Activated CD8-positive, alpha-beta memory T cell treated with anti-CD3 and anti-CD28 coated beads for 4 hours (primary cell): ENCODE measurements around the gene BSPH1.
"Not testable (repeated sequence)": the region's sequence is repeated elsewhere in the genome, so short reads cannot be mapped to it uniquely, and the experiment has no call there.

Source experiments
- DNase-seq, 2 donors: peaks; one replicate each; pipeline ENCODE4 v3.0.0-alpha.2; 2020; ENCODE audit warnings: low read depth in 2 of 2

Gene BSPH1, protein sequence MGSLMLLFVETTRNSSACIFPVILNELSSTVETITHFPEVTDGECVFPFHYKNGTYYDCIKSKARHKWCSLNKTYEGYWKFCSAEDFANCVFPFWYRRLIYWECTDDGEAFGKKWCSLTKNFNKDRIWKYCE

DNA sequence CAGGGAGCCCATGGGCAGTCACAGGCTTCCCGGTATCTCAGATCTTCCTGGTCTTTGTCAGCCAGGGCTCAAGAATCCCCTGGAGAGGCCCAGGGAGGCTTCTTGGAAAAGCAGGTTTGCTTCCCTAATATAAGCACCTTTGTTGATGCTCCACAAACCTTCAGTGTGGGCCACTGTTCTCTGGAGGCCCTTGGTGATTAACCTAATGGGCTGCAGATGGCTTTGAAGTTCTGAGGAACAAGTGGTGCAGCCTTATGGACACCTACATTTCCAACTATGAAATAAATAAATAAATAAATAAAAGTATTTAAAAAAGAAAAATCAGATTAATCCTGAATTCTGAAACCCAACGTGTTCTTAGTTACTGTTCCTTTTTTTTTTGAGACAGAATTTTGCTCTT lies at the start of gene BSPH1:
BSPH1 (minus strand) TSS at position 101 of the 400 bp plus-strand sequence; CDS start at position 12, 89 bp downstream.
- DNase-seq, result no peak

DNA sequence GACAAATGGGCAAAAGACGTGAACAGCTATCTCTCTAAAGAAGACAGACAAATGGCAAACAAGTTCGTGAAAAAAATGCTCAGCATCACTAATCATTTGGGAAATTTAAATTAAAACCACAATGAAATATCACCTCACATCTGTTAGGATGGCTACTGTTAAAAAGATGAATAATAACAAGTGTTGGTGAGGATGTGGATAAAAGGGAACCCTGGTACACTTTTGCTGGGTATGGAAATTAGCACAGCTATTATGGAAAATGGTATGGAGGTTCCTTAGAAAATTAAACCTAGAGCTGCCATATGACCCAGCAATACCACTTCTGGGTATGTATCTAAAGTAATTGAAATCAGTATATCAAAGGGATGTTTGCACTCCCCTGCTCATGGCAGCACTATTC lies 44.8 kb upstream of the BSPH1 start:
- no peak for DNase-seq

DNA sequence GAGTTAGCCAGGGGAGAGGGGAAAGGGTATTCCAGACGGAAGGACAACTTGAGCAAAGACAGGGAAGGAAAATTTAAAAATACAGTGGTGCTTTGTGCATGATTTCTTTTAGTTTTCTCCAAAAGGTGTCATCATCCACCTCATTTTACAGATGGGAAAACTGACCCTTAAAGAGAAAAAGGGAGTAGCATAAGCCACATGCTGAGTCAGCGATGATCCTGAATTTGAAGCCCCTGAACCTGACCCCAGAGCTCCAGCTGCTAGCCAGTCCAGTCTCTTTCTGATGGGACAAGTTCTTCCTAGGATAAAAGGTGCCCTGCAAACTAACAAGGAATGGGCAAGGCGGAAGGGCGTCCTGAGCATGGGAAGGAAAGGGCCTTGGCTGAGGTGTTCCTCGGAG lies 41.6 kb upstream of the BSPH1 start:
- DNase-seq, result no peak

DNA sequence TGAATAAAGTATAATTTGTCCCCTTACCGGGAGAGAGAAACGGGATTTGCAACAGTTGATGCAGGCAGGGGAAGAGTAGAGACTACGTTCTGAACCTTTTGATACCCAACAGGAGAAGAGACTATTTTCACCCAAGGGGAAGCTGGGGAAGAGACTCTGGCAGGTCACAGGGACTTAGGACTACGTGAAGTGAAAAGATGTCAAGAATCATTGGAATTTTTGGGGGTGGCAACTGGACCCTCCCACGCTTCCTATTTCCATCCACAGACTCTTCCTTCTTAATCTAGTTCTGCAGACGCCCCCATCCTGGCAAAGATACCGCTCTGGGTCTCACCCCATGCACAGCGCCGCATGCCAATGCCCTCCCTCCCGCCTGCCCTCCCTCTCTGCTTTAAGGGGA lies 38.1 kb upstream of the BSPH1 start:
- no peak for DNase-seq

DNA sequence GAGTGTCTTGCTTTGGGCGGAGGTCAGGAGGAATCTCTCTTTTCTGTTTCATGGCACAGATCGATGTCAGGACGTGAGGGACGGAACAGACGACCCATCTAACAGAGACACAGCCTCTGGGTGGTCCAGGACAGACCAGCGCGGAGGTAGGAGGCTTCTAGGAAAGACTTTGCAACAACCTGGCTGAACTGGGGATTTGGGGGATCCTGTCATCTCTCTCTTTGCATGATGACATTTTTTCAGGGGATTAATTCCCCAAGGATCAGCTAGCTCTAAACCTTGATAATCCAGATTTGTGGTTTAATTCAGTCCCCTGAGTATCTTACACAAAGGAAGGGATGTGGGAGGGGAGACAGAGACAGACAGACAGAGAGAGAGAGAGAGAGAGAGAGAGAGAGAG lies 37.5 kb upstream of the BSPH1 start:
- DNase-seq, result no peak

DNA sequence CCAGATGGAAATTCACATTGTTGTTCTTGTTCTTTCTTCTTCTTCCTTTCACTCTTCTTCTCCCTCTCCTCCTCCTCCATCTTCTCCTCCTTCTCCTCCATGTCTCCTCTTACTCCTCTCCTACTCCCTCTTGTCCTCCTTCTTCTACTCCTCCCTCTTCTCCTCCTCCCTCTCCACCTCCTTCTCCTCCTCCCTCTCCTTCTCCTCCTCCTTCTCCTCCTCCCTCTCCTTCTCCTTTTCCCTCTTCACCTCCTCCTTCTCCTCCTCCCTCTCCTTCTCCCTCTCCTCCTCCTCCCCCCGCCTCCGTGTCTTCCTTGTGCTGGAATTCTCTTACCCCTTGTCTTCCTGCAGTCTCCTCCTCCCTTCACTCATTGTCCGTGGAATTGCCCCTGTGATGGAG lies 33.5 kb upstream of the BSPH1 start:
- DNase-seq, result no peak

DNA sequence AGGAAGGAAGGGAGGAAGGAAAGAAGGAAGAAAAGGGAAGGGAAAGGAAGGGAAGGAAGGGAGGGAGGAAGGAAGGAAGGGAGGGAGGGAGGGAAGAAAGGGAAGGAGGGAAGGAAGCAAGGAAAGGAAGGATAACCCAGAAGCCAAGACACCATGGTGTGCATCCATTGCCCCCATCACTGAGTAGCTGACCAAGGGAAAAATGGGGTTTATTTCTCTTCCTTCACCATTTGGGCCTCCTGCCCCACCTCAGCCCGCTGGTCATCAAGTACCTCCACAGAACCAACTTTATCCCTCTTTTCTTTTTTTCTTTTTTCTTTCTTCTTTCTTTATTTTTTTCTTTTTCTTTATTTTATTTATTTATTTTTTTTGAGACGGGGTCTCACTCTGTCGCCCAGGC lies 31.5 kb upstream of the BSPH1 start:
- DNase-seq, result no peak

DNA sequence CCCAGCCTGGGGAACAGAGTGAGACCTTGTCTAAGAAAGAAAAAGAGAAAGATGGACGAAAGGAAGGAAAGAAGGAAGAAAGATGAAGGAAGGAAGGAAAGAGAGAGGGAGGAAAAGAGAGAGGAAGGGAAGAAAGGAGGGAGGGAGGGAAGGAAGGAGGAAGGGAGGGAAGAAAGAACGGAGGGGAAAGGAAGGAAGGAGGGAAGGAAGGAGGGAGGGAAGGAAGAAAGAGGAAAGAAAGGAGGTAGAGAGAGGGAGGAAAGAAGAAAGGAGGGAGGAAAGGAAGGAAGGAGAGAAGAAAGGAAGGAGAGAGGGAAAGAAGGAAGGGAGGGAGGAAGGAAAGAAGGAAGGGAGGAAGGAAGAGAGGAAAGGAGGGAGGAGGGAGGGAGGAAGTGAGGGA lies 31.0 kb upstream of the BSPH1 start:
- DNase-seq, result no peak

DNA sequence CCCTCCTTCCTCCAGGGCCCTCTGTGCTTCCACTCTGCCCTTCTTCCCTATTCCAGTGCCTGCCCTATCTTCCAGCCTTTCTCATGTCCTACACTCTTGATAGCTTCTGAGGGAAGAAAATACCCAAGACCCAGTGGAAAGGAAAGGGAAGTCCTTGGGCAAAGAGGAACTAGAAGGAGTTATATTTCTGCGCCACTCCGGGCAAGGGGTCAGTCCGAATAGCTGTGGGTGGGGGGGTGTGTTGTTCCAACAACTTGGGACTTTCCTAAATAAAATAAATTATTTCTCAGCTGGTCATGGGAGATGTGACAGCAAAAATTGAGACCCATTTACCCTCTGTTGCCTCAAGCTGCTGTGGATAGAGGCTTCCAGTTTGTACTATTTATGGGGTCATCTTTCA lies 28.7 kb upstream of the BSPH1 start:
- DNase-seq, result no peak

DNA sequence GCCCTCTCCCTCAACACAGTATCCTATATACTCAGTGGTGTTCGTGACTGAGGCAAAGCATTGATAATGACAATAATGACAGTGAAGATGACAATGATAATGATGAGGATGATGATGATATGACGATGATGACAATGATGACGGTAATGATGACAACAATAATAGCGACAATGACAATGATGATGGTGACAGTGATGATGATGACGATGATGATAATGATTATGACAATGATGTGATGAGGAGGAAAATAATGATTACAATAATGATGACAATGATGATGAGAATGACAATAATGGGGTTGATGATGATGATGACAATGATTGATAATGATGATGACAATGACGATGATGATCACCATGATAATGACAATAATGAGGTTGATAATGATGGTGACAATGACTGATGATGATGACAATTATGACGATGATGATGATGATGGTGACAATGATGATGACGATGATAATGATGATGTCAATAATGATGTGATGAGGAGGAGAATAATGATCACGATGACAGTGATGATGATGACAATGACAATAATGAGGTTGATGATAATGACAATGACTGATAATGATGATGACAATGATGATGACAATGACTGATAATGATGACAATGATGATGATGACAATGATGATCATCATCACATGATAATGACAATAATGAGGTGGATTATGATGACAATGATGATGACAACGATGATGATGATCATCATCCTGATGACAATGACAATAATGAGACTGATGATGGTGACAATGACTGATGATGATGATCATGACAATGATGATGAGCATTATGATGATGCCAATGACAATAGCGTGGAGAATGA lies 19.2 kb upstream of the BSPH1 start:
- DNase-seq, result no peak

DNA sequence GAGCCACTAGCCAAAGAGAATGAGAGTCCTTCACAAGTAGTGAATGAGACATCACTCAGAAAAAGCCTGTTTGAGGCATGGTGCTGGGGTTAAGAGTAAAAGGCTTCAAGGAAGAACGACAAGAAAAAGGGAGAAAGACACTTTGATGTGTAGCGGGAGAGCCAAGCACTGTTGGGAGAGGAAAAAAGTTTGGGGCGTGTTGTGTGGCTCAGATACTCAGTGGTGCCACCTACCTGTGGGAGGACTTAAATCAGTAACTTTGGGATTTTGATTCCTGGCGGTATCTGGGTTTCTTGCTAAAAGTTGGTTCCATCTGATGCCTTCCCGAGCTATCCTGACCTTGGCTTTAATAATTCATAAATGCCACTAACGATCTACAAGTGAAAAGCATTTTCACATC lies 14.8 kb upstream of the BSPH1 start:
- DNase-seq, result no peak

DNA sequence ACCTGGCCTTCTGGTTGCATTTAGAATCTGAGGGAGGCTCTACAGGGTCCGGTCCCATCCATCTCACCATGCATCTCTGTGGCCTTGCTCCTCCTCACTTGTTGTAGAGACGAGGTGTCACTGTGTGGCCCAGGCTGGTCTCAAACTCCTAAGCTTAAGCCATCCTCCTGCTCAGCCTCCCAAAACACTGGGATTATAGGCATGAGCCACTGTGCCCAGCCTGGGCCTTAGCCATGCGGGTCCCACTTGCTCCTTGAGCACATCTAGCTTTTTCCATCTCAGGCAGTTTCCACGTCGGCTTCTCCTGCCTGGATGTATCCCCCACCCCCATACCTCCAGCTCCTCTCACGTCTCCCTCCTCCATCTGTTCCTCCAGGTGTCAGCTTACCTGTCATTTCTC lies 12.3 kb upstream of the BSPH1 start:
- DNase-seq, result no peak

DNA sequence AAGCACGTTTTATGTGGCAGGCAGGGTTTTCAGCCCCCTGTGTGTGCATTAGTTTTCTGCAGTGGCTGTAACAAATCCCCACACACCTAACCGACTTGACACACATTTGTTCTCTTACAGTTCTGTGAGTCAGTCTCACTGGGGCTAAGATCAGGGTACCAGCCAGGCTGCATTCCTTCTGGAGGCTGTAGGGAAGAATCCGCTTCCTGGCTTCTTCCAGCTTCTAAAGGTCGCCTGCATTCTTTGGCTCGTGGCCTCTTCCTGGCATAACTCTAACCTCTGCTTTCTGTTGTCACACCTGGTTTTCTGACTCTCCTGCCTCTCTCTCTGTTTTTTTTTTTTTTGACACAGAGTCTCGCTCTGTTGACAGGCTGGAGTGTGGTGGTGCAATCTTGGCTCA lies 8.9 kb upstream of the BSPH1 start:
- DNase-seq, result no peak

DNA sequence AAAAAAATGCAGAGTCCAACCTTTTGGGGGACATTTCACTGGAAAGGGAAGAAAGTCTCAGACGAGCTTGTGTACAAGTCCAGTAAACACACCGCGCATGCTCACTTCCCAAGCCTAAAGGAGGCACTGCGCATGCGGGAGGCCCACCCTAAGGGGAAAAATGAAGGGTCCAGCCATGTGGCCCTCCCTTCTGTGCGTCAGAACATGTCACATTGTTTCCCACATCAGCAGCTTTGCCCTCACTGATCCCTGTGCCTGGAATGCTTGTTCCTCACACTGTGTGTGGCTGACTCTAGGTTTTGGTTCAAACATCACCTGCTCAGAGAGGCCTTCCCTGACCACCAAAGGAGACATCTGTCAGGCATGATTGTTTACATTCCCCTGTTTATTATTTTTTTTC lies 6.8 kb upstream of the BSPH1 start:
- DNase-seq, result no peak

DNA sequence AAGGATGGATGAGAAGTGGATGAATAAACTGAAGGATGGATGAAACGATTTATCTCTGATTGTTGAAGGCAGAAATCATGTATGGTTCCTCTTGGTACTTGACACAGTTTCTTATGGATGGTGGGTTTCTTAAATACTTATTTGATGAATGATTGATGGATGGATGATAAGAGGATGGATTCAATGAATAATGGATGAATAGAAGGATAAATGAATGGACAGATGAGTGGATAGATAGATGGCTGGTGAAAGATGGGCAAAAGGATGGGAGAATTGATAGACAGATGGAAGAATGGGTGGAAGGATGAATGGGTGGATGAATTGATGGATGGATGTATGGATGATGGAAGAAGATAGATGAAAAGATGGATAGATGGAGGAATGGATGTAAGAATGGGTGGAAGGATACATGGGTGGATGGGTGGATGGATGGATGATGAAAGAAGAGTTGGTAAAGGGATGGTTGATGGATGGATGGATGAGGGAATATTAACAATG lies 4.3 kb upstream of the BSPH1 start:
- DNase-seq, result no peak

DNA sequence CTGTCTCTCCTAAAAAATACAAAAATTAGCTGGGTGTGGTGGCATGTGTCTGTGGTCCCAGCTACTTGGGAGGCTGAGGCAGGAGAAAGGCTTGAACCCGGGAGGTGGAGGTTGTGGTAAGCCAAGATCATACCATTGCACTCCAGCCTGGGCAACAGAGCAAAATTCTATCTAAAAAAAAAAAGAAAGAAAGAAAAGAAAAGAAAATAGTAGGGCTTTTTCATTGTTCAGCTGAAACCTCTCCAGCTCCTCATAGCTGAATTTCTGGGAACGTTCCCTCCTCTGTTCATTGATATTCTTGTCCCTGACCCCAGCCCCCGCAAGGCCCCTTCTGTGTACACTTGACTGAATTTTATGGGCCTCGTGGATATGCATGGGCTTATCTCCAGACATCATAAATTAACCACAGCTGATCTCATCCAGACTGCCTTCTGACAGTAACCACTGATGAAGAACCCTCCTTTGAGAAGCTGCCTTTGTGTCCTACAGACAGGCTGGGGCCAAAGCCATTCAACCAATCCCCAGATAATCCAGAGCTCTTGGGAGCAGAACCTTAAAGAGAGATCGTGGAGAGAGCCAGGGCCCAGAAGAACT lies 2.3 kb upstream of the BSPH1 start, which contains the start of gene ELSPBP1:
ELSPBP1 (plus strand) TSS at position 424 of the 594 bp plus-strand sequence. CDS start 14,036 bp downstream, outside the sequence.
- no peak for DNase-seq

DNA sequence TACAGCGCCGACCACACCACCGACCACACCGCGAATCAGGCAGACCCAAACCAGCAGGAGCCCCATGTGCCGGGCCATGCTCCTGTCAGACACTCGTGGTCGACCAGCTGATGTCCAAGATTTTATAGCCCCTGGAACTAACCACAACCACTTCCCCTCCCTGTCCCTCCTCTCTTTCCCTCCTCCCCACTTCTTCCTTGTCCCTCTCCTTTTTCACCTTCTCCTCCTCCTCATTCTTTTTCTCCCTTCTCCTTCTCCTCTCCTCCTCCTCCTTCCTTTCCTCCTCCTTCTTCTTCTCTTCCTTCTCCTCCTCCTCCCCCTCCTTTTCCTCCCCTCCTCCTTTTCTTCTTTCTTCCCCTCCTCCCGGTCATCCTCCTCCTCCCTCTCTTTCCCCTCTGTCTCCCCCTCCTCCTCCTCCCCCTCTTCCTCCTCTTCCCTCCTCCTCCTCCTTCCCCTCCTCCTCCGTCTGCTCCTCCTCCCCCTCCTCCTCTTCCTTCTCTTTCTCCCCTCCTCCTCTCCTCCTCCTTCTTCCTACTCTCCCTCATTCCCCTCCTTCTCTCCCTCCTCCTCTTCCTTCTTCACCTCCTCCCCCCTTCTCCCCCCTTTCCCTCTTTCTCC lies 670 bp downstream of the BSPH1 start:
- DNase-seq, result no peak

DNA sequence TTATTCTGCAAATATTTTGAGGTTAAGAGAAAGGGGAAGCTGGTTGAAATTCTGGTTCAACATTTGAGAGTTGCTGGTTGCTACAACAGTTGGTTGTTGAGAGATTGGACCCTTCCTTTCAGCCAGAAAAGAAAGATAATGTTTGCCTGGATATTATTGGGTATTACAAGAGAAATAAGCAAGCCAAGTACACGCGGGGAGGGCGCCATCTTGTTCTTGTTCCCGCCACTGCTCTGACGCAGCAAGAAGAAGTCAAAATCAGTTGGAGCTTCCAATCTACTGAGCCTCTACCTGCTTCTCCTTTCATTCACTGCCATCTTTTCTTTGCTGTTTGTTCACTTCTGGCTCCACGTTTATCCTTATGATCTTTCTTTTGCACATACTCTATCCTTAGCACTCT lies 18.4 kb downstream of the BSPH1 start:
- DNase-seq, result no peak

DNA sequence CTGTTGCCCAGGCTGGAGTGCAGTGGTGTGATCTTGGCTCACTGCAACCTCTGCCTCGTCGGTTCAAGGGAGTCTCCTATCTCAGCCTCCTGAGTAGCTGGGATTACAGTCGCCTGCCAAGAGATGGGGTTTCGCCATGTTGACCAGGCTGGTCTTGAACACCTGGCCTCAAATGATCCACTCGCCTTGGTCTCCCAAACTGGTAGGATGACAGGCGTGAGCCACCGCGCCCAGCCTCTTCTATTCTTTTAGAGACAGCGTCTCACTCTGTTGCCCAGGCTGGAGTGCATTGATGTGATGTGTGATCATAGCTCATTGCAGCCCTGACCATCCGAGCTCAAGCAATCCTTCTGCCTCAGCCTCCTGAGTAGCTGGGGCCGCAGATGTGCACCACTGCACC lies 36.0 kb downstream of the BSPH1 start:
- DNase-seq, result peak in 1 of 2 donors; percentile 2

DNA sequence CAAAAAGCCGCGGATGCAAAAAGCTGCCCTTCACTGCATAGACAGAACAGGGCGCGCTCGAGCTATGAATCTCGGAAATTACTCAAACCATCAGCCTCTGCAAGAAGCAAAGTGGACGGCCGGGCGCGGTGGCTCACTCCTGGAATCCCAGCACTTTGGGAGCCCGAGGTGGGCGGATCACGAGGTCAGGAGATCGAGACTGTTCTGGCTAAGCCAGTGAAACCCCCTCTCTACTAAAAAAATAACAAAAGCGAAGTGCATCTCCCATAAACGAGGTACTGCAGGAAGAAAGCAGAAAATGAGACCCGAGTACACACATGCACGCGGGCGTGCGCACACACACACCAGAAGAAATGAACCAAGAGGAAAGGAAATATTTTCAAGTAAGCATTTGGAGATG lies 39.8 kb downstream of the BSPH1 start:
- not testable (repeated sequence) for DNase-seq

DNA sequence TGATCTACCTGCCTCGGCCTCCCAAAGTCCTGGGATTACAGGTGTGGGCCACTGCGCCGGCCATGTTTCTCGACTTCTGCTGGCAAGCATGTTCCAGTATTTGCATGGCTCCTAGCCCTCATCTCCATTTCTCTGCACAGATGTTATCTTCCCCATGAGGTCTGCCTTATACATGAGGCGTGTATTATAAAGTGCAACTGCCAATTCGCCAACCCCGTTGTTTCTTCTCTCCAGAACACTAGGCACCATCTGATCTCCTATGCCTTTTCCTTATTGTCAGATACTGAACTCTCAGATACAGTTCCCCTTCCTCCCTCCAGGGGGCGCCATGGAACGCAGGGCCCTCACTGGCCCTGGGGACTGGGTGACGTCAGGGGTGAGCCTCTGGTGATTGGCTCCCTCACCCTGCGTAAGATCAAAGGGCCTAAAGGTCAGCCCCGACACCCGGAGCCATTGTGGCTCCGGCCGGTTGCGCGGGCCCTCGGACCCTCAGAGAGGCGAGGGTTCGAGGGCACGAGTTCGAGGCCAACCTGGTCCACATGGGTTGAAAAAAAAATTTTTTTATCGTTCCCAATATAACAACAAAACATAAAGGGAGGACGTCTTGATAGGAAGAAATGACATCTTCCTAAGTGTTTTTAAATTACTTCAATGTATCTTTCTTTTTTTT lies 42.0 kb downstream of the BSPH1 start:
- not testable (repeated sequence) for DNase-seq

DNA sequence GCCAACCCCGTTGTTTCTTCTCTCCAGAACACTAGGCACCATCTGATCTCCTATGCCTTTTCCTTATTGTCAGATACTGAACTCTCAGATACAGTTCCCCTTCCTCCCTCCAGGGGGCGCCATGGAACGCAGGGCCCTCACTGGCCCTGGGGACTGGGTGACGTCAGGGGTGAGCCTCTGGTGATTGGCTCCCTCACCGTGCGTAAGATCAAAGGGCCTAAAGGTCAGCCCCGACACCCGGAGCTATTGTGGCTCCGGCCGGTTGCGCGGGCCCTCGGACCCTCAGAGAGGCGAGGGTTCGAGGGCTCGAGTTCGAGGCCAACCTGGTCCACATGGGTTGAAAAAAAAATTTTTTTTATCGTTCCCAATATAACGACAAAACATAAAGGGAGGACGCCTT lies 63.4 kb downstream of the BSPH1 start:
- DNase-seq, result not testable (repeated sequence)
